Psoas muscle (tissue), 8 donors: ENCODE data around the gene PINK1. TPM values are rescaled to one million over a fixed set of nuclear protein-coding genes. Genes with fewer than 3 reads are reported as not detected.
"Not testable (repeated sequence)": the region's sequence is repeated elsewhere in the genome, so short reads cannot be mapped to it uniquely, and the experiment has no call there.

Experiments
- ATAC-seq, 4 donors: fragments of 200-7000 bp; cut with Tn5 transposase; one replicate each; pipeline ENCODE4 v1.9.1; 2020; ENCODE audit warnings: moderate library complexity in 3 of 4, mild to moderate bottlenecking in 2 of 4
- DNase-seq, 2 donors: peaks; one replicate each; pipeline ENCODE4 v3.0.0-alpha.2; 2020
- H3K27ac ChIP-seq: fragments of 200-600 bp; one replicate; pipeline ENCODE4 v1.8.0; 2022
- H3K27me3 ChIP-seq, 3 donors: fragments of 200-600 bp in 1 of 3; one replicate each; pipeline versions ENCODE4 v1.6.1 to v1.8.0; 2013 to 2022; ENCODE audit warnings: low read length in 2 of 3, mild to moderate bottlenecking in 2 of 3, moderate library complexity in 1 of 3; ENCODE audit not compliant: insufficient read depth in 3 of 3
- H3K36me3 ChIP-seq, 2 donors: fragments of 200-600 bp in 1 of 2; one replicate each; pipeline versions ENCODE4 v1.6.1 to v1.8.0; 2013 to 2022; ENCODE audit warnings: low read depth in 1 of 2, mild to moderate bottlenecking in 1 of 2, moderate library complexity in 1 of 2; ENCODE audit not compliant: insufficient read depth in 1 of 2
- H3K4me1 ChIP-seq: fragments of 200-600 bp; one replicate; pipeline ENCODE4 v1.8.0; 2022
- H3K4me3 ChIP-seq: fragments of 200-600 bp; one replicate; pipeline ENCODE4 v1.8.0; 2022; ENCODE audit warnings: mild to moderate bottlenecking
- H3K9me3 ChIP-seq: fragments of 200-600 bp; one replicate; pipeline ENCODE4 v1.8.0; 2022
- WGBS, 3 donors: extraction: QIAGEN DNeasy Blood & Tissue Kit; methylation state at CpG; one replicate each; pipeline versions ENCODE4 v1.1.6 to v1.1.7; 2013; 5-methylcytosine and 5-hydroxymethylcytosine counted together
- intact Hi-C, 2 donors: fragments of 100-400 bp; cut with DNase I; formaldehyde crosslinking; loops; one replicate each; pipeline versions ENCODE4 v1.11.0 to v1.14.2; 2022
- polyA plus RNA-seq, 3 donors: library from polyadenylated mRNA; stranded (reverse); fragments of 200-250 nt; gene quantifications; one replicate each; pipeline ENCODE4 v1.2.3, GENCODE V29; 2013
- total RNA-seq, 4 donors: library from RNA; stranded (reverse); fragmentation: NEBNext Ultra II Directional in 2 of 4; extraction: Animal tissue kit (Norgen Biotek cat#: 25700) in 2 of 4; gene quantifications; one replicate each; pipeline versions ENCODE4 v1.2.1 to v1.2.4, GENCODE V29; 2021 to 2023
- TF ChIP-seq, protein P1 (sequence below): fragments of 200-600 bp; IDR thresholded peaks from one replicate; pipeline ENCODE4 v1.8.0; 2022; ENCODE audit warnings: antibody characterized with exemption
- donor health status: healthy with polysubstance abuse.
- donor health status: DM: no; HTN: no; CAD: no; lungs with moderate emphysema.
- donor health status: Bipolar disorder and iron deficiency.
- donor health status: healthy.
- donor health status: DM: yes; HTN: yes; CAD: no.
- donor health status: DM: no; HTN: no; CAD: no.
- donor health status: DM: no; HTN: no; CAD: no.
- donor health status: DM: yes; HTN: yes; CAD: no.

Gene PINK1
- total and polyA plus RNA-seq, 7 donors = 218 to 506 (median 383) TPM

- TF ChIP-seq, protein P1, sequence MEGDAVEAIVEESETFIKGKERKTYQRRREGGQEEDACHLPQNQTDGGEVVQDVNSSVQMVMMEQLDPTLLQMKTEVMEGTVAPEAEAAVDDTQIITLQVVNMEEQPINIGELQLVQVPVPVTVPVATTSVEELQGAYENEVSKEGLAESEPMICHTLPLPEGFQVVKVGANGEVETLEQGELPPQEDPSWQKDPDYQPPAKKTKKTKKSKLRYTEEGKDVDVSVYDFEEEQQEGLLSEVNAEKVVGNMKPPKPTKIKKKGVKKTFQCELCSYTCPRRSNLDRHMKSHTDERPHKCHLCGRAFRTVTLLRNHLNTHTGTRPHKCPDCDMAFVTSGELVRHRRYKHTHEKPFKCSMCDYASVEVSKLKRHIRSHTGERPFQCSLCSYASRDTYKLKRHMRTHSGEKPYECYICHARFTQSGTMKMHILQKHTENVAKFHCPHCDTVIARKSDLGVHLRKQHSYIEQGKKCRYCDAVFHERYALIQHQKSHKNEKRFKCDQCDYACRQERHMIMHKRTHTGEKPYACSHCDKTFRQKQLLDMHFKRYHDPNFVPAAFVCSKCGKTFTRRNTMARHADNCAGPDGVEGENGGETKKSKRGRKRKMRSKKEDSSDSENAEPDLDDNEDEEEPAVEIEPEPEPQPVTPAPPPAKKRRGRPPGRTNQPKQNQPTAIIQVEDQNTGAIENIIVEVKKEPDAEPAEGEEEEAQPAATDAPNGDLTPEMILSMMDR = no peak
- no peaks in the 10 kb centered on the region for H3K4me1 ChIP-seq
- peaks cover 0 to 1% (median 0%) of the 10 kb centered on the region in 3 donors for H3K27me3 ChIP-seq
- intact Hi-C loops = no loop called here
- DNase-seq (no peak), ATAC-seq (no peak)
- no peaks in the 10 kb centered on the region for H3K36me3 ChIP-seq
- no peak overlapping the region for H3K27ac ChIP-seq
- H3K4me3 ChIP-seq = no peak overlapping the region
- no peaks in the 10 kb centered on the region for H3K9me3 ChIP-seq
- 87 to 90% (median 88%) methylated on average over 4 of the region's 4 CpGs for WGBS, 3 donors
These were observed 30.3 kb upstream of the PINK1 start for GRCh38 chr1:20602851-20603450.

DNA sequence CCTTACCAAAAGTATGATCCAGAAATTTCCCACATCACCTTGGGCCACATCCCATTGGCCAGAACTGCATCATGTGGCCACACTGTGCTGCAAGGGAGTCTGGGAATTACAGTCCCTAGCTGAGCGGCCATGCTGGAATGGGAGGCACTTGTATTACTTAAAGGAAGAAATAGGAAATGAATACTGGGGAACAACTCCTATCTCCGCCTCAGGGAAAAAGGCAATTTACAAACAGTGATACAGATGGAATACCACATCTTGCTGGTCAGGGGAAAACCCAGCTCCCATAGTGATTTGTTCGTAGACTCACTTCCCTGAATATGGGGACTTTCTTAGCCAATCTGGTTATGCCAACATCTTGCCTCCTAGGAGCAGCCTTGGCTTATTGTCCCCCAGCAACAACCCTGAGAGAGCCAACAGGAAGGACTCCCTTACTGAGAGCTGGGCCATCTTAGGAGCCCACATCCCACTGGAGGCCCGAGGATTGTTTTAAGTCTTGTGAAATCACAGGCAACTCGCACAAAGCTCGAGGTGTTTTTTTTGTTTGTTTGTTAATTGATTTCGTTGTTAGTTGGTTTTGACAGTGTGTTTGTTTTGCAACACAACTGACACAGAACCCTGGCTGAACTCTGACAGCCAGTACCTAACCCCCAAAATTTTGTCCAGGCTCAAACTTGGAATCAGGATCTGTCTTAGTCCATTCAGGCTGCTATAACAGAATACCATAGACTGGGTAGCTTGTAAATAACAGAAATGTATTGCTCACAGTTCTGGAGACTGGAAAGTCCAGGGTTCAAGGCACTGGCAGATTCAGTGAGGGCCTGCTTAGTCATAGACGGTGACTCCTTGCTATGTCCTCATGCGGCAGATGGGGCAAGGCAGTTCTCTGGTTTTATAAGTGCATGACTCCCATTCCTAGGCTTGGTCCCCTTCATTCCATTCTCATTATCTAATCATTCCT, 29.5 kb upstream of the PINK1 start:
- no peaks in the 10 kb centered on the region for H3K36me3 ChIP-seq
- no peak overlapping the region for H3K4me3 ChIP-seq
- H3K27me3 ChIP-seq = peaks cover 0 to 1% (median 0%) of the 10 kb centered on the region in 3 donors
- H3K4me1 ChIP-seq = no peaks in the 10 kb centered on the region
- intact Hi-C loops = no loop called here
- 86 to 91% (median 88%) methylated on average over 9 of the region's 9 CpGs for WGBS, 3 donors
- no peaks in the 10 kb centered on the region for H3K9me3 ChIP-seq
- TF ChIP-seq, protein P1 = no peak
- ATAC-seq = no peak
- no peak overlapping the region for H3K27ac ChIP-seq
- no peak for DNase-seq

- ATAC-seq = no peak
These were observed 28.6 kb upstream of the PINK1 start for GRCh38 chr1:20604678-20605077.

GRCh38 chr1:20606801-20607570, 26.3 kb upstream of the PINK1 start:
- DNase-seq, H3K4me3 ChIP-seq, ATAC-seq, H3K27me3 ChIP-seq, H3K4me1 ChIP-seq, H3K9me3 ChIP-seq, H3K27ac ChIP-seq, intact Hi-C loops, H3K36me3 ChIP-seq: not testable (repeated sequence)
- 62 to 76% (median 76%) methylated on average over 6 of the region's 7 CpGs for whole genome bisulfite sequencing, 3 donors

More at GRCh38 chr1:20604678-20605077, 28.6 kb upstream of the PINK1 start:
- Histone ChIP-seq H3K9me3 (no peaks in the 10 kb centered on the region), H3K27ac (no peak overlapping the region), H3K4me1 (no peaks in the 10 kb centered on the region), H3K4me3 (no peak overlapping the region), H3K36me3 (no peaks in the 10 kb centered on the region), H3K27me3 (peaks cover 0 to 1% (median 0%) of the 10 kb centered on the region in 3 donors)
- intact Hi-C loops = no loop called here
- WGBS, 3 donors = 85 to 90% (median 85%) methylated on average over 7 of the region's 7 CpGs
- no peak for DNase-seq
- TF ChIP-seq, protein P1 = no peak
